ENCODE measurements around the gene NUP155. TPM values are rescaled to one million over a fixed set of nuclear protein-coding genes. Genes with fewer than 3 reads are reported as not detected.
"Not testable (repeated sequence)": the region's sequence is repeated elsewhere in the genome, so short reads cannot be mapped to it uniquely, and the experiment has no call there.

Gene NUP155
- total RNA-seq, 2 experiments from 2014 or later: 21.6 to 26.0 TPM

- Histone ChIP-seq H3K4me1 (ENCODE audit: insufficient read depth, low read length) (no peaks in the 10 kb centered on the region), H3K27ac (ENCODE audit: low read depth in 1 of 2, low read length in 2 of 2) (no peak overlapping the region), H3K27me3 (ENCODE audit: control insufficient read depth in 1 of 2, insufficient read depth in 2 of 2, low read length in 2 of 2) (no peaks in the 10 kb centered on the region), H3K9me3 (ENCODE audit: control insufficient read depth in 1 of 2, insufficient read depth in 1 of 2, low read length in 2 of 2) (no peaks in the 10 kb centered on the region), H3K4me3 (ENCODE audit: low read length) (no peak overlapping the region), H3K36me3 (ENCODE audit: insufficient read depth, low read length) (peaks cover 88% of the 10 kb centered on the region)
- intact Hi-C loops (cut with DNase I, micrococcal nuclease): no loop called here
- Mint-ChIP-seq H3K9me3 (no peaks in the 10 kb centered on the region), H3K4me3 (no peak overlapping the region), H3K36me3 (ENCODE audit: low read depth) (peaks cover 78% of the 10 kb centered on the region), H3K27me3 (no peaks in the 10 kb centered on the region), H3K27ac (no peak overlapping the region), H3K4me1 (ENCODE audit: low read depth) (no peaks in the 10 kb centered on the region)
- TF ChIP-seq CTCF (IDR thresholded peaks at IDR 0.05): no peak
- ATAC-seq (ENCODE audit: poor library complexity) (no peak), DNase-seq (no peak)
- CTCF ChIA-PET: no interaction called here
- POLR2A ChIA-PET: no interaction called here
Measured at GRCh38 chr5:37304888-37305287, 66.0 kb downstream of the NUP155 start.

- H3K4me1 ChIP-seq (ENCODE audit: insufficient read depth, low read length); H3K4me1 Mint-ChIP-seq (ENCODE audit: low read depth); H3K27me3 ChIP-seq (ENCODE audit: control insufficient read depth in 1 of 2, insufficient read depth in 2 of 2, low read length in 2 of 2); H3K4me3 Mint-ChIP-seq; H3K9me3 ChIP-seq (ENCODE audit: control insufficient read depth in 1 of 2, insufficient read depth in 1 of 2, low read length in 2 of 2); POLR2A ChIA-PET; ATAC-seq (ENCODE audit: poor library complexity); intact Hi-C loops (cut with DNase I, micrococcal nuclease); H3K27ac ChIP-seq (ENCODE audit: low read depth in 1 of 2, low read length in 2 of 2); H3K27ac Mint-ChIP-seq; DNase-seq; H3K4me3 ChIP-seq (ENCODE audit: low read length); H3K27me3 Mint-ChIP-seq; CTCF ChIA-PET; H3K9me3 Mint-ChIP-seq: not testable (repeated sequence)
- H3K36me3 ChIP-seq (ENCODE audit: insufficient read depth, low read length): peaks cover 61% of the 10 kb centered on the region
- H3K36me3 Mint-ChIP-seq (ENCODE audit: low read depth): peaks cover 71% of the 10 kb centered on the region
Measured at GRCh38 chr5:37296313-37296712, 74.6 kb downstream of the NUP155 start.

- Mint-ChIP-seq H3K27ac (no peak overlapping the region), H3K27me3 (no peaks in the 10 kb centered on the region), H3K9me3 (peaks cover 20% of the 10 kb centered on the region), H3K36me3 (ENCODE audit: low read depth) (peaks cover 8% of the 10 kb centered on the region), H3K4me1 (ENCODE audit: low read depth) (no peaks in the 10 kb centered on the region), H3K4me3 (no peak overlapping the region)
- intact Hi-C loops (cut with DNase I, micrococcal nuclease): no loop called here
- Histone ChIP-seq H3K4me1 (ENCODE audit: insufficient read depth, low read length) (no peaks in the 10 kb centered on the region), H3K27ac (ENCODE audit: low read depth in 1 of 2, low read length in 2 of 2) (no peak overlapping the region), H3K9me3 (ENCODE audit: control insufficient read depth in 1 of 2, insufficient read depth in 1 of 2, low read length in 2 of 2) (peaks cover 5 to 29% of the 10 kb centered on the region in 2 experiments), H3K27me3 (ENCODE audit: control insufficient read depth in 1 of 2, insufficient read depth in 2 of 2, low read length in 2 of 2) (no peaks in the 10 kb centered on the region), H3K4me3 (ENCODE audit: low read length) (no peak overlapping the region), H3K36me3 (ENCODE audit: insufficient read depth, low read length) (no peaks in the 10 kb centered on the region)
- TF ChIP-seq CTCF (IDR thresholded peaks at IDR 0.05): no peak
- ChIA-PET CTCF (no interaction called here), POLR2A (no interaction called here)
- DNase-seq (no peak), ATAC-seq (ENCODE audit: poor library complexity) (no peak)
Measured at GRCh38 chr5:37283214-37283820, 87.6 kb downstream of the NUP155 start.

GRCh38 chr5:37275511-37275910 is 95.4 kb downstream of the NUP155 start:
- H3K27ac ChIP-seq (ENCODE audit: low read depth in 1 of 2, low read length in 2 of 2): no peak overlapping the region
- H3K9me3 ChIP-seq (ENCODE audit: control insufficient read depth in 1 of 2, insufficient read depth in 1 of 2, low read length in 2 of 2): peaks cover 0 to 12% of the 10 kb centered on the region in 2 experiments
- H3K4me1 ChIP-seq (ENCODE audit: insufficient read depth, low read length): no peaks in the 10 kb centered on the region
- ATAC-seq (ENCODE audit: poor library complexity) (no peak), DNase-seq (no peak)
- Mint-ChIP-seq H3K27ac (no peak overlapping the region), H3K27me3 (no peaks in the 10 kb centered on the region), H3K9me3 (peaks cover 4% of the 10 kb centered on the region), H3K4me3 (no peak overlapping the region), H3K36me3 (ENCODE audit: low read depth) (no peaks in the 10 kb centered on the region), H3K4me1 (ENCODE audit: low read depth) (no peaks in the 10 kb centered on the region)
- TF ChIP-seq CTCF (IDR thresholded peaks at IDR 0.05): no peak
- ChIA-PET POLR2A (no interaction called here), CTCF (interaction anchor here (0.6 kb wide), 1 partner anchor 408 kb away, joined by 3 read pairs; no protein-coding TSS in a partner anchor)
- intact Hi-C loops (cut with DNase I, micrococcal nuclease): no loop called here
- H3K4me3 ChIP-seq (ENCODE audit: low read length): no peak overlapping the region
- H3K36me3 ChIP-seq (ENCODE audit: insufficient read depth, low read length): no peaks in the 10 kb centered on the region
- no peaks in the 10 kb centered on the region for H3K27me3 ChIP-seq (ENCODE audit: control insufficient read depth in 1 of 2, insufficient read depth in 2 of 2, low read length in 2 of 2)

Data from CD4-positive, alpha-beta T cell (primary cell).